ENCODE results near the gene CFC1. TPM values are rescaled to one million over a fixed set of nuclear protein-coding genes. Genes with fewer than 3 reads are reported as not detected.
"Not testable (repeated sequence)": the region's sequence is repeated elsewhere in the genome, so short reads cannot be mapped to it uniquely, and the experiment has no call there.

Gene CFC1
- total RNA-seq = 10 to 100 TPM; 16.1 to 24.7 TPM

DNA sequence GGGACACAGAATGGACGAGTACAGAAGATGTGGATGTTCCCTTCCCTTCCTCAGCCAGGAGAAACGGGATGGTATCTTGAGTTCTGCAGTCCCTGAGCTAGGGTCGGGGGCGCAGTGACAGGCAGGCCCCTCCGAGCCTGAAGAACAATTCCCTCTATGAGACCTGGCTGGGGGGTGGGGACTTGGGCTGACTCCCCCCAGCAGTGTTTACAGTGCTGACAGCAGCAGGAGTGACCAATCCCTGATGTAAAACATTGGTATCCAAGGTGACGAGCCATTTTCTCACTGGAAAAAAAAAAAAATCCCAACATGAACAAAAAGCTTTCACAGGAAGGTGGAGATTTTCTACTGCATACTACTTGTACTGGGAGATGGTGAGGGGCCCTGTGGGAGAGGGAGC, at the start of gene CFC1:
CFC1 (minus strand) TSS at position 183 of the 400 bp plus-strand sequence. CDS start 288 bp downstream, outside the sequence.
- DNase-seq; H3K36me3 ChIP-seq (replicated peaks in 1 of 2; ENCODE audit: insufficient read depth in 1 of 2, low read depth in 2 of 2); H3K27ac ChIP-seq; H3K27me3 ChIP-seq; intact Hi-C loops (cut with DNase I); H3K4me1 ChIP-seq; H3K4me3 ChIP-seq; ATAC-seq; H3K9me3 ChIP-seq: not testable (repeated sequence)
- no CpG with 5 or more reads among the region's 6 CpGs for WGBS, 2 donors

- H3K36me3 ChIP-seq (replicated peaks in 1 of 2; ENCODE audit: insufficient read depth in 1 of 2, low read depth in 2 of 2); ATAC-seq; H3K4me3 ChIP-seq; intact Hi-C loops (cut with DNase I); DNase-seq; H3K9me3 ChIP-seq; H3K27ac ChIP-seq; H3K4me1 ChIP-seq; H3K27me3 ChIP-seq: not testable (repeated sequence)
- 54 to 60% methylated on average over 2 to 4 of the region's 4 CpGs for WGBS, 2 donors
Observed at GRCh38 chr2:130641688-130642087, 42.3 kb upstream of the CFC1 start.

DNA sequence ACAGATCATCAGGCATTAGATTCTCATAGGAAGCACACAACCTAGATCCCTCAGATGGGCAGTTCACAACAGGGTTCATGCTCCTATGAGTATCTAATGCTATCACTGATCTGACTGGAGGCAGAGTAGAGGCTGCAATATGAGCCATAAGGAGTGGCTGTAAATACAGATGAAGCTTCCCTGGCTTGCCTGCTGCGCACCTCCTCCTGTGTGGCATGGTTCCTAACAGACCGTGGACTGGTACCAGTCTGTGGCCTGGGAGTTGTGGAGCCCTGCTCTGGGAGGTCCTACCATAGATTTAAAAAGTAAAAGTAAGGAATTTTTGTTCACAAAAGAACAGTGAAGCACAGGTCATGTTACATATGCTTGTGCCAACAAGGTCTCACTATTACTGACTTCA, 39.6 kb upstream of the CFC1 start:
- intact Hi-C loops (cut with DNase I); DNase-seq; H3K27ac ChIP-seq; H3K9me3 ChIP-seq; H3K4me3 ChIP-seq; H3K27me3 ChIP-seq; H3K36me3 ChIP-seq (replicated peaks in 1 of 2; ENCODE audit: insufficient read depth in 1 of 2, low read depth in 2 of 2); ATAC-seq; H3K4me1 ChIP-seq: not testable (repeated sequence)
- WGBS, 2 donors = 65 to 86% methylated on average over 2 of the region's 2 CpGs

DNA sequence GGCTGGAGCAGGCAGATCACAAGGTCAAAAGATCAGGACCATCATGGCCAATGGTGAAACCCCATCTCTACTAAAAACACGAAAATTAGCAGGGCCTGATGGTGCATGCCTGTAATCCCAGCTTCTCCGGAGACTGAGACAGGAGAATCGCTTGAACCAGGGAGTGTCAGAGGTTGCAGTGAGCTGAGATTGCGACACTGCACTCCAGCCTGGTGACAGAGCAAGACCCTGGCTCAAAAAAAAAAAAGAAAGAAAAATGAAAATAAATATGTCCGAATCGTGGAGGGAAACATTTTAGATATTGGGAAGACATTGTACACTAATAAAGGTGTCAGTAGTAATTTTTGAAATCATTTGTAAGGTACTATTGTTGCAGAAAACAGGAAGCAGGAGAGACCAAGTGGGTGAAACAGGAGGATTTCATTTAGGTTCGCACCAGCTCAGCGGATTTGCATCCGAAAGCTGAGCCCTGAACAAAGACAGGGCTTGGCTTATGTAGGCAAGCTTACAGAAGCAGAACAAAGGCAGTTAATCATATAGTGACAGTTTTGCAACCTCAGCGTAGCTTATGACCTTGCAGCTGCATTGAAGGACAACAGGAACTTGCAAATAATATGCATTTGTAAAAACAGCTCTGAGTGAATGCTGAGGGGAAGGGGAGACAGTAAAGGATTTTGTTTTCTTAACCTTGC, 29.6 kb upstream of the CFC1 start:
- H3K27ac ChIP-seq; H3K4me3 ChIP-seq; intact Hi-C loops (cut with DNase I); ATAC-seq; H3K27me3 ChIP-seq; H3K9me3 ChIP-seq; H3K36me3 ChIP-seq (replicated peaks in 1 of 2; ENCODE audit: insufficient read depth in 1 of 2, low read depth in 2 of 2); DNase-seq; H3K4me1 ChIP-seq: not testable (repeated sequence)
- WGBS, 2 donors = 81 to 85% methylated on average over 7 to 9 of the region's 10 CpGs

- not testable (repeated sequence) for ATAC-seq, DNase-seq
- no CpG with 5 or more reads among the region's 13 CpGs for WGBS, 2 donors
Observed at GRCh38 chr2:130611140-130611539, 11.8 kb upstream of the CFC1 start, which contains the start of gene POTEJ. TSS of gene POTEJ (plus strand) at chr2:130611440. CDS start at chr2:130611533, 93 bp downstream.

DNA sequence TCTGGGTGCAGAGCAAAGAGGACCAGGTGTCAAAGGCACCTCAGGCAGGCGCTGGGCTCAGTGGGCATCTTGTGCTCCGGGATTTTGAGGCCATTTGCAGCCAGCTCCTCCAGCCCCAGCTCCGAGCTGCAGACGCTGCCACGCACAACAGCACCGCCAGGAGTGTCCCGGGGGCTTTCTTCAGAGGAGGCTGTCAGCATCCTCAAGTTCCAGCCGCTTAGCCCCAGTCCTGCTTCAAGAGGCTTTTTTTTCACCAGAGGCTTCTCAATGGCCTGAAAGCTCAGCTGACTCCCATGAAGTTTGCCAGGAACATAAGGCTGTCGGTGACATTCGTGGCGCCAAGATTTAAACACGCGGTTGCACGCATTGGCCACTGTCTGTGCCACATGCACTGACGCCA, 11.1 kb upstream of the CFC1 start:
- H3K9me3 ChIP-seq; DNase-seq; ATAC-seq; H3K4me1 ChIP-seq; H3K27me3 ChIP-seq; H3K36me3 ChIP-seq (replicated peaks in 1 of 2; ENCODE audit: insufficient read depth in 1 of 2, low read depth in 2 of 2); intact Hi-C loops (cut with DNase I); H3K4me3 ChIP-seq; H3K27ac ChIP-seq: not testable (repeated sequence)
- 83 to 96% methylated on average over 10 to 14 of the region's 15 CpGs for WGBS, 2 donors

More at GRCh38 chr2:130611140-130611539, 11.8 kb upstream of the CFC1 start, which contains the start of gene POTEJ:
- H3K4me3 ChIP-seq; H3K4me1 ChIP-seq; H3K27me3 ChIP-seq; H3K27ac ChIP-seq; H3K36me3 ChIP-seq (replicated peaks in 1 of 2; ENCODE audit: insufficient read depth in 1 of 2, low read depth in 2 of 2); intact Hi-C loops (cut with DNase I); H3K9me3 ChIP-seq: not testable (repeated sequence)

- WGBS, 2 donors = 59 to 62% methylated on average over 6 to 7 of the region's 28 CpGs
- intact Hi-C loops (cut with DNase I); H3K27ac ChIP-seq; H3K4me1 ChIP-seq; DNase-seq; H3K4me3 ChIP-seq; H3K9me3 ChIP-seq; H3K27me3 ChIP-seq; ATAC-seq; H3K36me3 ChIP-seq (replicated peaks in 1 of 2; ENCODE audit: insufficient read depth in 1 of 2, low read depth in 2 of 2): not testable (repeated sequence)
Observed at GRCh38 chr2:130609002-130609920, 9.9 kb upstream of the CFC1 start.

DNA sequence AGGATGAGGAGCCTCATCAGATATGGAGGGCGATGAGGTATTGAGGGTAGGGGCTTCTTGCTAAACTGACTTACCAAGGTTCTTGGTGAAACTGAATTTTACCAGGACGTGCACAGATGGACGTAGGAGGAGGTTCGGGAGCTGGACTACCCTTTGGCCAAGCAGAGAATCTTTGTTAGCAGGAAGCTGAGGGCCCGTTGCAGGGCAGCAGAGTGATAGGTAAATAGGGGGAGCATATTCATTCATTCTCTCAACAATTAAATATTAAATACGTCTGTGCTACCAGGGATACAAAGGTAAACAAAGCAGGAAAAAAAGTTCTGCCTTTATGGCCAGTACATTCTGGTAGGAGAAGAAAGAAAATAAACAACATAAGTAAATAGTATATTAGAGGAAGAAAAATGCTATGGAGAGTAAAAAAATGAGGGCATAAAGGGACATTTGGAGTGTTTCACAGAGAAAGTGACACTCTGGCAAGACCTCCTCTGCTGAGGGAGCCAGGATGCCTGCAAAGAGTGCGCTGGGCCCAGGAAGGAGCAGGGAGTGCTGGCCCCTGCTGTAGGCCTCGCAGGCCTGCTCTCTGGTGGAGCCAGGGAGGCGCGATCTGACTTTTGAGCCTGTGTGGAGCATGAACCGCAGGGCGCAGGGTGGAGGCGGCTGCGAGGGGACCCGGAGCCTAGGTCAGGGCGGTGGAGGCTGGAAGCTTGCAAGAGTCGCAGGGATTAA, 9.1 kb upstream of the CFC1 start:
- H3K36me3 ChIP-seq (replicated peaks in 1 of 2; ENCODE audit: insufficient read depth in 1 of 2, low read depth in 2 of 2); intact Hi-C loops (cut with DNase I); H3K4me1 ChIP-seq; DNase-seq; H3K4me3 ChIP-seq; H3K9me3 ChIP-seq; H3K27me3 ChIP-seq; H3K27ac ChIP-seq: not testable (repeated sequence)
- WGBS, 2 donors = 92% methylated on average over 4 of the region's 17 CpGs; no CpG with 5 or more reads in 1 of the 2 donors
- peak; percentile 45 for ATAC-seq

DNA sequence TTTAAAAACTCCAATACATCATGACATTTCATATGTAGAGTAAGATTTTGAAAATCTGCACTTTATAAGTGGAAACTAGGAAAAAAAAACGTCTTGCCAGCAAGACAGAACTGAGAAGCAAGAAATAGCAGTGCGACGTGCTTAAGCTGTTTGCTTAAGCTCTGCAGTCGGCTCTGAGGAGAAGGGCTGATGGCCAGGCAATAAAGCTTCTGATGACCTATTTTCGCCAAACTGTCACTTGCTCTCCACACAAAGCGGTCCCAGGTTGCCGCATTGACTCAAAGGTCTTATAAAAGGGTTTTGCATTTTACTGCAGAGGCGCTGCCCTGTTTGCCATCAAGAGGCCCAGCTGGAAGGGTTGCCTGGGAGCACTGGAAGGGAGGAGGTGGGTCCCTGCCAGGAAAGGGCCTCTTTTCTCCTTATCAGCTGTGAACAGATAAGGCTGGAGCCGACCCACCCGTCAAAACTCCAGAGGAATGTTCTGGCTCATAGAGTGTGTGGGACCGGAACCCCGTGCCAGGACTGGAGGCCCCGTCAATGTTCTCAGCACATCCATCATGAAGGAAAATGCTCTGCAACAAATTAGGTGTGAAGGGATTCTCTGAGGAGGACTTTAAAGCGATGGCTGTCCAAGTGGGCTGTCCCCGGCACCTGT, 2.4 kb upstream of the CFC1 start:
- WGBS, 2 donors = 34 to 36% methylated on average over 4 to 5 of the region's 15 CpGs
- H3K4me3 ChIP-seq = not testable (repeated sequence)

GRCh38 chr2:130599926-130600325, 551 bp upstream of the CFC1 start:
- DNase-seq; H3K27me3 ChIP-seq; intact Hi-C loops (cut with DNase I); ATAC-seq; H3K4me1 ChIP-seq; H3K9me3 ChIP-seq; H3K4me3 ChIP-seq; H3K36me3 ChIP-seq (replicated peaks in 1 of 2; ENCODE audit: insufficient read depth in 1 of 2, low read depth in 2 of 2); H3K27ac ChIP-seq: not testable (repeated sequence)
- WGBS, 2 donors = 80 to 90% methylated on average over 7 to 8 of the region's 9 CpGs

More for the DNA sequence above, 2.4 kb upstream of the CFC1 start:
- intact Hi-C loops (cut with DNase I); H3K27me3 ChIP-seq; H3K4me1 ChIP-seq; H3K9me3 ChIP-seq; ATAC-seq; H3K36me3 ChIP-seq (replicated peaks in 1 of 2; ENCODE audit: insufficient read depth in 1 of 2, low read depth in 2 of 2); H3K27ac ChIP-seq; DNase-seq: not testable (repeated sequence)

DNA sequence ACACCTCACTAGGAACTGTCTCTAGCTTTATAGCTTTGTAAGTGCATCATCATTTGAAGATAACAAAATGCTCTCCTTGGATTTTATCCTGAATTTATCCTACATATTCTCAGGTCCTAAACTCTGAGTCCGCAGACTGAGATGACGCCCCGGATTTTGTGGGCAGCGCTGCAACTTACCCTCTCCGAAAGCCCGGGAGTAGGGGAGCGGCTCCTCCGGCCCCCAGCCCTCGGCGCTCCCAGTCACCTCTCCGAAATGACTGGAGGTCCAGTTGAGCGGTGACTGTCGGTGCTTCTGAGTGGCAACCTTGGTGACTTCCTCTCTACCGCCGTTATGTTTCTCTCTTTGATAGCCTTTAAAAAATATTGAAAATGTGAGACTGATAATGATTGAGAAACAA, 912 bp downstream of the CFC1 start:
- H3K27me3 ChIP-seq; H3K4me1 ChIP-seq; DNase-seq; H3K36me3 ChIP-seq (replicated peaks in 1 of 2; ENCODE audit: insufficient read depth in 1 of 2, low read depth in 2 of 2); ATAC-seq; H3K9me3 ChIP-seq; H3K4me3 ChIP-seq; intact Hi-C loops (cut with DNase I); H3K27ac ChIP-seq: not testable (repeated sequence)
- 50 to 60% methylated on average over 1 to 13 of the region's 15 CpGs for WGBS, 2 donors

All from body of pancreas (tissue), 4 donors.